PC-9 (cell line): ENCODE measurements around the gene TMEM187.

Experiments used
- EZH2 ChIP-seq: fragments of 200-600 bp; sonication (generic); IDR thresholded peaks from 2 replicates; pipeline ENCODE4 v1.8.0; 2017; ENCODE audit warnings: antibody characterized with exemption, low read depth
- TF ChIP-seq, protein P1 (sequence below): fragments of 200-600 bp; sonication (generic); conservative IDR thresholded peaks from 2 replicates; pipeline ENCODE4 v1.6.1; 2017; ENCODE audit warnings: mixed run types, antibody characterized with exemption, mild to moderate bottlenecking, moderate library complexity

DNA sequence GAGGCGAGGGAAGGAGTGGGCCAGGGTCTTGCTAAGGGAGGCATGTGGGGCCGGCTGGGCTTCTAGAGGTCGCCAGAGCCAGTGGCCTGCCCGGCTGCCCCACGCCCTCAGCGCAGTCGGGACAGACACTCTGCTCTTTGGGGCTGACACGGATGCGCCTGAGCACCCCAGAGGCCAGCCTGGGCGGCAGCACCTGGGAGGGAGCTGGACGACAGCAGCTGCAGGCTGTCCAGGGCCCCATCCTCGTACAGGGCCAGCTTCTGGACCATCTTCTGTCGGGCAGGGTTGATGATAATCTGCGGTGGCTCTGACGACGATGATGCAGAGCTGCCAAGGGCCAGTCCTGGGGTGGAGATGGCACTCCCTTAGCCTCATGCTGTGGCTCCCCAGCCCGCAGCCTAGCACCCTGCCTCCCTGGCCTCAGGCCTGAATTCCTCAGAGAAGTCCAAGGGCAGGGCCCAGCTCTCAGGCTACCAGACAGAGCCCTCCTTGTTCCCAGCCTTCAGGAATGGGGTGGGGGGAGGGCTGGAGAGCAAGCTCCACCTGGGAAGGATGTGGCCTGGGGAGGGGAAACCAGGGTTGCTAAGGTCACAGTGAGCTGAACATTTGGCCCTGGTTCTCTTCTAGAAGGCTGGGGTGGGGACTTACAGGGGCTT, 39.9 kb downstream of the TMEM187 start:
- no peak for TF ChIP-seq EZH2
- TF ChIP-seq, protein P1, sequence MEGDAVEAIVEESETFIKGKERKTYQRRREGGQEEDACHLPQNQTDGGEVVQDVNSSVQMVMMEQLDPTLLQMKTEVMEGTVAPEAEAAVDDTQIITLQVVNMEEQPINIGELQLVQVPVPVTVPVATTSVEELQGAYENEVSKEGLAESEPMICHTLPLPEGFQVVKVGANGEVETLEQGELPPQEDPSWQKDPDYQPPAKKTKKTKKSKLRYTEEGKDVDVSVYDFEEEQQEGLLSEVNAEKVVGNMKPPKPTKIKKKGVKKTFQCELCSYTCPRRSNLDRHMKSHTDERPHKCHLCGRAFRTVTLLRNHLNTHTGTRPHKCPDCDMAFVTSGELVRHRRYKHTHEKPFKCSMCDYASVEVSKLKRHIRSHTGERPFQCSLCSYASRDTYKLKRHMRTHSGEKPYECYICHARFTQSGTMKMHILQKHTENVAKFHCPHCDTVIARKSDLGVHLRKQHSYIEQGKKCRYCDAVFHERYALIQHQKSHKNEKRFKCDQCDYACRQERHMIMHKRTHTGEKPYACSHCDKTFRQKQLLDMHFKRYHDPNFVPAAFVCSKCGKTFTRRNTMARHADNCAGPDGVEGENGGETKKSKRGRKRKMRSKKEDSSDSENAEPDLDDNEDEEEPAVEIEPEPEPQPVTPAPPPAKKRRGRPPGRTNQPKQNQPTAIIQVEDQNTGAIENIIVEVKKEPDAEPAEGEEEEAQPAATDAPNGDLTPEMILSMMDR: no peak
